Tongue (tissue), 2 donors: ENCODE results near the gene MYH11. TPM values are rescaled to one million over a fixed set of nuclear protein-coding genes. Genes with fewer than 3 reads are reported as not detected.
"Not testable (repeated sequence)": the region's sequence is repeated elsewhere in the genome, so short reads cannot be mapped to it uniquely, and the experiment has no call there.

Experiments used
- DNase-seq: peaks from one replicate; pipeline ENCODE4 v3.0.0-alpha.2; 2015
- total RNA-seq: library from RNA; depleted of rRNA; stranded (reverse); fragments of >200 nt; gene quantifications from one replicate; pipeline ENCODE4 v1.2.3, GENCODE V29; 2014

MYH11 gene
- total RNA-seq, 1 donor from 2014 or later = 33.7 TPM

DNA sequence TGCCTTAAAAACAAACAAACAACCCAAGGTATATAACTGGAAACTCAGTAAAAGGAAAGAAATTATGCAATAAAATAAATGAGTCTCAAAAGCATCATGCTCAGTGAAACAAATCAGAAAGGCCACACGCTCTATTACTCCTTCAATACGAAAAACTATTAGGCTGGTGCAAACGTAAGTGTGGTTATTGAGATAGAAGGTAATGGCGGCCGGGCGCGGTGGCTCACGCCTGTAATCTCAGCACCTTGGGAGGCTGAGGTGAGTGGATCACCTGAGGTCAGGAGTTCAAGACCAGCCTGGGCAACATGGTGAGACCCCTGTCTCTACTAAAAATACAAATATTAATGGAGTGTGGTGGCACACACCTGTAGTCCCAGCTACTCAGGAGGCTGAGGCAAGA lies 17.6 kb downstream of the MYH11 start:
- not testable (repeated sequence) for DNase-seq

DNA sequence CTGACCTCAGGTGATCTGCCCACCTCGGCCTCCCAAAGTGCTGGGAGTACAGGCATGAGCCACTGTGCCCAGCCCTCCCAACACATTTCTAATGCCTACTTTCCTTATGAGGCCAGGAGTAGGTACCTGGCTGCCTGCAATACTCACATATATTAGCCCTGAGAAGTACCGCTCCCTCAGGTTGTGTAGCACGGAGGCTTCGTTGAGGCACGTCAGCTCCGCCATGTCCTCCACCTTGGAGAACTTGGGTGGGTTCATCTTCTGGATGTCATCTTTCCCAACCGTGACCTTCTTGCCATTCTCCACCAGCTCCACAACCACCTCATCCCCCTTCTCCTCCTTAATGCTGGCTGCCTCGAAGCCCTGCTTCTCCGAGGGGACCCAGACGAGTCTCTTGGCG lies 19.1 kb downstream of the MYH11 start:
- no peak for DNase-seq

DNA sequence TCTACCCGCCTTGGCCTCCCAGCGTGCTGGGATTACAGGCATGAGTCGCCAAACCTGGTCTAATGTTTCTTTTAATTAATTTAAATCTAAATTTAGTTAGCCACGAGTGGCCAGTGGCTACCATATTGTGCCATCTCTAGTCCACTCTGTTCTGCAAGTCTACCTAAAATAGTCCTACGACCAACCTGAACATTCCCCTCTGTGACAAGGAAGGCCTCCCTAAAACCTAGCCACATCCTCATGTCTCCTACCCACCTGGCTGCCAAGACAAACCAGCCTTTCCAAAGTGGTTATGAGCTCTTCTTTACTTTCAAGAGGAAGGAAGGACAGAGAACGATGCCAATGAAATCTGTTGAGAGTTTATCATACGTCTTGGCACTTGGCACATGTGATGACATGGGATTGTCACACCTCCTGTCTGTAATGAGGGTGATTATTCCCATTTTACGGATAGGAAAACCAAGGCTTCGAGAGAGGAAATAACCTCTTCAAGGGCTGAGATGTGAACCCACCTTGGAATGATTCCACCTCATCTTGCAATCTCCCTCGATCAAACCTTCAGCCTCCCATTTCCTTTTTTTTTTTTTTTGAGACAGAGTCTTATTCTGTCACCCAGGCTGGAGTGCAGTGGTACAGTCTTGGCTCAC lies 19.7 kb downstream of the MYH11 start:
- no peak for DNase-seq

DNA sequence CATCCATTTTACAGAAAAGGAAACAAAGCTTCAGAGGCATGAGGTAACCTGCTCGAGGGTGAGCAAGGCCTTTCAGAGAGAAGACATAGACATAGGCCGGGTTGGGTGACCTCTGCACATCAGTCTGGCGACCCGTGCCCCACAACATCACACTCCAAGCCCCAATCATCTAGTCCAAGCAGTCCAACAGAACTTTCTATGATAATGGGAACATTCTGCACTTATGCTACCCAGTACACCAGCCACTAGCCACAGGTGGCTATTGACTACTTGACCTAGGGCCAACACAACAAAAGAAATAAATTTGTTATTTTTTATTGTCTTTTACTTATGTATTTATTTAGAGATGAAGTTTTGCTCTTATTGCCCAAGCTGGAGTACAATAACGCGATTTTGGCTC lies 20.8 kb downstream of the MYH11 start:
- no peak for DNase-seq

DNA sequence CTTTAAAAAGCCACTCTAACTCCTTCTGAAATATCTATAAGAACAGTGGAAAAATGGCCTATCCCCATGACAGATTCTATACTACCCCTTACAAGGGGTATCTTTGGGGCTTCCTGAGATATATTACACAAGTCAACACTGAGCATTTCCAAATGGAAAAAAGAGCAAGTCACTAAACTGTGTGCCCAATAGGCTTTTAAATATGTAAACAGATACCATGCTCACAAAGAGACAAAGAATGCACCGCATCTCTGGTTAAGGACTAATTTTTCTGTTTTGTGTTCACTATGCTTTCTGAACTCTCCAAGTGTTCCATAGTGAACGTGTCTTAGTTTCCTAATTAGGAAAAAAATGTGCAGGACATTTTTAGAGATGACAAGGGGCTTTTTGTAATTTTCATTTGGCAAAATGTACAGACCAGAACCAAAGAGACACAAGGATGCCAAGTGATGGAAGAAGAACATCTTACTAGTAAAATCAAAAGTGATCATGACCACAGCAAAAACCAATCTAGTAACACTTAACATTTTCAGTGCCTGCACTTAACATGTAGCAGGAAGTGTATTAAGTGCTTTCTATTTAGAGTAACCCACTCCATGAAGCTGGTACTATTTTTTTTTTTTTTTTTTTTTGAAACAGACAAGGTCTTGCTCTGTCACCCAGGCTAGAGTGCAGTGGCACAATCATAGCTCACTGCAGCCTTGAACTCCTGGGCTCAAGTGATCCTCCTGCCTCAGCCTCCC lies 21.5 kb downstream of the MYH11 start:
- no peak for DNase-seq

DNA sequence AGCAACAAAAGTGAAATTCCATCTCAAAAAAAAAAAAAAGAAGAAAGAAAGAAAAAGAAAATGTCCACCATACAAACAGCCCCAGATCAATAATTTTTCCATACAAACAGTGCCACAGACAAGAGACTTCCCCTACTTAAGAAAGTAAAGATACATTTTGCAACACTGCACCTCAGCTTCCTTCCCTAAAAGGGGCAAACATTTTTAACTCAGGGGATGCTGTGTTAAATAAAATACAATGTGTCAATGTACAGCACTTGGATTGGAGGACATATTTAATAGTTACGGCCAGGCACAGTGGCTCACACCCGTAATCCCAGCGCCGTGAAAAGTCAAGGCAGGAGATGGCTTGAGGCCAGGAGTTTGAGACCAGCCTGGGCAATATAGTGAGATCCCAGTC lies 22.3 kb downstream of the MYH11 start:
- DNase-seq = no peak

DNA sequence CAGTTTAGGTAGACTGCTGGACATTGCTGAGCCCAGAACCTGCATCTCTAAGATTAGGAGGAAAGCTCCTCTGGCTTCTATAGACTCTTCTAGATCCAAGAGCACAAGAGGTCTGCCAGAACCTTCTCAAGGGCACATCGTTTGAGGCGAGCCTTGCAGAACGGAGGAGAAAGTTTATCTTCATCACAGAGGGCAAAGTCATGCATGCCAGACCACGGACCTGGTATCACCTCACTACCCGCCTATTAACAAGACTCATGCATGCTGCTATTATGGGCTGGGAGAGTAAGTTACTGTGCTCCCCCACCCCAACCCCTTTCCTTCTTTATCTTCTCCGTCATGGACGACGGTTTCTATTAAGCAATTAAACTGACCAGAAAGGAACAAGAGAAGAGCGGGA lies 23.3 kb downstream of the MYH11 start:
- DNase-seq = no peak

DNA sequence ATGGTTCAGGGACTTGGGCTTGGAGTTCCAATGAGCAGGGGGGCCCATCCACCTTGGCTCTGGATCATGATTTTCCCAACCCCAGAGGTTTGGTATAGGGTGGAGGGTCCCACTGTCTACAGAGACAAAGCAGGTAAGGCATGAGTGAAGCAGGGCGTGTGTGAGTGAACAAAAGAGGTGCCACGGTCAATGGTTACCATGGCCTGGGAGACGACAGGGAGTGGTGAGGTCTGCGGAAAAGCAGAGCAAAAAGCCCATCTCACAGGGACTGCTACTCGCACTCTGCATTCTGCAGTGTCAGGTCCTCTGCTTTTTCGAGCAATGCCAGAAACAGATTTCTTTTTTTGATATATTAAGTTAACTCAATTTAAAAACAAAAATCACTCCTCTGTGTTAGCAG lies 24.6 kb downstream of the MYH11 start:
- DNase-seq = no peak

DNA sequence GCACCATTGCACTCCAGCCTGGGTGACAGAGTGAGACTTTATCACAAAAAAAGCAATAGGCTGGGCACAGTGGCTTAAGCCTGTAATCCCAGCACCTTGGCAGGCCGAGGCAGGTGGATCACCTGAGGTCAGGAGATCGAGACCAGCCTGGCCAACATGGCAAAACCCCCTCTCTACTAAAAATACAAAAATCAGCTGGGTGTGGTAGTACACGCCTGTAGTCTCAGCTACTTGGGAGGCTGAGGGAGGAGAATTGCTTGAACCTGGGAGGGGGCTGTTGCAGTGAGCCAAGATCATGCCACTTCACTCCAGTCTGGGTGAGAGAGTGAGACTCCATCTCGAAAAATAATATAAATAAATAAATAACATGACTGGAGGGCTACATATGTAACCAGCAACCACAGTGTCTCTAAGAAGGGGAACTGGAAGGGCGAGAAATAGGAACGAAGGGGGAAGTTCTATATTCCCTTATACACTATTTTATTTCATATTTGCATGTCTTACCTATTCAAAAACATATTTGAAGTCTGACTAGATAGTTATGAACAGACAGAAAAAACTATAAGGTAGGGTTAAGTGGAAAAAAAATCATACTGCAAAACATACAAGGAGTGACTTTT lies 25.9 kb downstream of the MYH11 start:
- no peak for DNase-seq

DNA sequence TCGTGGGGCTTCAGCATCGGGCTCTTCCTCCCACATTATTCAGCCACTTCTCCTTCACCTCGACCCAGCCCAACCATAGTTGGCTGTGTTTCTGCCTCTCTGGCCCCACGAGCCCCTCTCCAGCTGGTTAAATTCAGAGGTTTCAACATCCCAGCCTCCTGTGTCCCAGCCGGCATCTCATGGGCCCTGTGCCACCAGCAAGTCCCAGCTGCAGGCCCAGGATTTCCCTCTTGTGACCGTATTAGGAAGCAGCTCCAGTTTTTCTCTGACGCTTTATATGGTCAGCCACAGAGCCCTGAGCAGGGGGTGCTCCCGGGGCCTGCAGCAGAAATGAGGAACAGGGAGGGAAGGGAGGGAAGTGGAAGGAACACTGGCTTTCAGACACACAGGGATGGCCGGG lies 27.4 kb downstream of the MYH11 start:
- peak; percentile 45 for DNase-seq

DNA sequence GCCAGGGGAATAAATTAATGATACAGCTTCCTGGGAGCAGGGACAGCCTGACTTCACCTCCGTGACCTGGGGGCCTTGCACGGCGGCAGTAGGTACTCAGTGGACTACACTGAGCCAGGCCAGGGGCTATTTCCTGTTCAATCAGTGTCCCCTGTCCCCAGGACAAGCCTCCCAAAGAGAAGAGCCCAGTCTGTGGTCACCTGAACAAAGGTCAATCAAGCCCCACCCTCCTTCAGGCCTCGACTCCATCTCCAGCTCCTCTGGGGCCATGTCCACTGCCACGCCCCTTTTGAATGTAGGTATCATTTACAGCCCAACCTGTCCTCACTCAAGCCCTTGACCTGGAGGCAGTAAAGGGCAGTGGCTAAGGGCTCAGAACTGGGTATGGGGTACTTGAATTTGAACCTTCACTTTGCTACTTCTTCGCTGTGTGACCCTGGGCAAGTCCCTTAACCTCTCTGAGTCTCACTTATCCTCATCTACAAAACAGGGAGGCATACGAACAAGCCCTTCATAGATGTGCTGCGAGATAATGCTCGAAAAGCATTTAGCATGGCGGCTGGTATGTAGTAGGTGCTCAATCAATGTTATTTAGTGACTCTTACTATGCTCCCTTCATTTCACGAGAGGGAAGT lies 29.0 kb downstream of the MYH11 start:
- DNase-seq = no peak

DNA sequence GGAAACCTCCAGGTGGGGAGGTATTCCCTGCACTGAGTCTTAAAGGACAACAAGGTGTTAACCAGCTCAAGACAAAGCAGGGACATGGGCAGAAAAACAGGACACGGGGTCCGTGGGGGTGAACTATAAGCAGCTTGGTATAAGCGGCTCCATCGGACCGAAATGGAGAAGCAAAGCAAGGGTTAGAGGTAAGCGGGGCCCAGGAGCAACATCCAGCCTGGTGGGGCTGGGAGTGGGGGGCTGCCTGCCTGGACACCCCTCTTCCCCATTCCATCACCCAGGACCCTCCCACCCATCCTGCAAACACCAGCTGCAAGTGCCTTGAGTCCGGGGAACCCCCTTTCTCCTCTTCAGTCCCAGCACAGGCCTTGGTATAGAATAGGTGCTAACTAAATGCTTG lies 29.5 kb downstream of the MYH11 start:
- no peak for DNase-seq

DNA sequence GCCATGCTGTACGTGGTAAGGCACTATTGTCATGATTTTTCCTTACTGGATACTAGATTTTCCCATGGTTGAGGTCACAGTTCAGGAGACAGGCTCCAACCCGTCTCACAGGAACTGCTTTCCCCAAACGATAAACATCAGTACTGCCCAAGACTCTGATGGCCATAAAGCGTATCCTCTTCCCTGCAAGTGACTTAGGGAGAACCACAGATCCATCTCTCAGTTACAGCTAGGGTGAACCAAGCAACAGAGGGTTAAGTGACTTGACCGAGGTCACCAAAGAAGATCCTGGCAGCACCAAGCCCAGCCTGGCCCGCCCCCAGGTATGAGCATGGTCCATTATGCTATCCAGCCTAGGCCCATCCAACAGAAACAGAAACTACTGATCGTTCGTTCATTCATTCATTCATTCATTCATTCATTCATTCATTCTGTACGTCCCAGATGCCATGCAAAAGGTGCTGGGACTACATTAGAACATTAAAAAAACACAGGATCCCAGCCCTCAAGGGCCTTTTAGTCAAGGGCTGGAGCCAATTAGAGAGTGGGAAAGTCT lies 31.0 kb downstream of the MYH11 start:
- no peak for DNase-seq

DNA sequence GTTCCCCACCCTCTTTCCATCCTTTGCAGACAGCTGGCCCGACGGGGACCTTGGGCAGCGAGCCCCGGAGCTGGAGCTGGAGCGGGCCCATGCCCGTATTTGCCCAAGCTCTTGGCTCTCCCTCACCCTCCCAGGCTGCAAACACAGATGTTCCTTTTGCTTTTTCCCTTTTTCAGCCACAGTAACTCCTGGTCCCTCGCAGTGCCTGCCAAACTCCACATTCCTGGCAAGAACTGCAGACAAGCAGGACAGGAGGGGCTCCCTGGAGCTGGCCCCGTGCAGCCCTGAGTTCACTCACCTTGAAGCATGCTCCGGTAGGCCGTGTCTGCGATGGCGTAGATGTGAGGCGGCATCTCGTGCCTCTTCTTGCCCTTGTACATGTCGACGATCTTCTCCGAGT lies 33.9 kb downstream of the MYH11 start:
- DNase-seq = peak; percentile 61

DNA sequence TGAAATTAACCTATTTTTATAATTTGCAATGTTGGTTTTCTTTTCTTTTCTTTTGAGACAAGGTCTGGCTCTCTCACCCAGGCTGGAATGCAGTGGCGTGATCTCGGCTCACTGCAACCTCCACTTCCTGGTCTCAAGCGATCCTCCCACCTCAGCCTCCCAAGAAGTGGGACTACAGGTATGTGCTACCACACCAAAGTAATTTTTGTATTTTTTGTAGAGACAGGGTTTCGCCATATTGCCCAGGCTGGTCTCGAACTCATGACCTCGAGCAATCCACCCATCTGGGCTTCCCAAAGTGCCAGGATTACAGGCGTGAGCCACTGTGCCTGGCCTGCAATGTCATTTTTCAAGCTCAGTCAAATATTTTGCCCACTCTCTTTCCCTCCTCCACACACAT lies 36.0 kb downstream of the MYH11 start:
- DNase-seq = no peak

DNA sequence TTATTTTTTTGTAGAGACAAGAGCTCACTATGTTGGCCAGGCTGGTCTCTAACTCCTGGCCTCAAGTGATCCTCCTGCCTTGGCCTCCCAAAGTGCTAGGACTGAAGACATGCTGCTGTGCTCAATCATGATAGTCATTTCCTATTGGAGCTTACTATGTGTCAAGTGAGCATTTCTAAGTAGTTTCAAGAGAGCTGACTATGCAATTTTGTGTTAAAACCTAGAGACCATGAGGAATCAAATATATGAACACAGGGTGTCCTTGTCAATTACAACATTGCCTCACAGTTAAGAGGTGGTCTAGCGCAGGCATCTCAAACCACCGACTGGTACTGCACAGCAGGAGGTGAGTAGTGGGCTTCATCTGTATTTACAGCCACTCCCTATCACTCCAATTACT lies 37.8 kb downstream of the MYH11 start:
- DNase-seq = no peak

DNA sequence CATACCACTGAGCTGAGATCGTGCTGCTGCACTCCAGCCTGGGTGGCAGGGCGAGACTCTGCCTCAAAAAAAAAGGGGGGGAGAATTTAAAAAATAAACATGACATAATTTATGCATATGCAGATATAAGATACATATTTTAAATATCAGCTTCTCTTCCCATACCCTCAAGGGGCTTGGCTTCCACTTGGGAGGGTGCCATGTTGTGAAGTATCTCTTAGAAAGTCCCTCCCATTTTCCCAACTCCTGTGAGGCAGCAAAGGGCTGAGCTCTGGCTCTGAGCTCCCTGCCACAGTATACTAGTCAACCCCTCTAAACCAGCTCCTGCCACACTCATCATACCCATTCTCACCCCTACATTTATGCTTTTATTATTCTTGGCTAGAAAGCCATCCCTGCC lies 39.4 kb downstream of the MYH11 start:
- no peak for DNase-seq

DNA sequence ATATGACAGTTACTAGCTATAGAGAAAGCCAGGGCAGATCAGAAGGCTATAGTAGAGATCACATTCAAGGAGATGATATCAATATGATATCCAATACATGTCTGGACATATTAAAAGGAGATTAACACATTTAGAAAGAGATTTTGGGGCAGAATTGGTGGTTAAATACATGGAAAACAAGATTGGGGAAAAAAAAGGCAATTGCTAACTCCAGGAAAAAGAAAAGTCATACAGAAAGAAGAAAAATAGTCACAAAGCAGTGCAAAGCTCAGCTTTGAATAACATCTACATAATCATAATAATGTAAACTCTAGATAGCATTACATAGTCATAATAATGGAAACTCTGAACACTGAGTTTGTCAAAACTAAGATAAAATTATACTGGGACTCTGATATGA lies 40.6 kb downstream of the MYH11 start:
- DNase-seq = no peak

DNA sequence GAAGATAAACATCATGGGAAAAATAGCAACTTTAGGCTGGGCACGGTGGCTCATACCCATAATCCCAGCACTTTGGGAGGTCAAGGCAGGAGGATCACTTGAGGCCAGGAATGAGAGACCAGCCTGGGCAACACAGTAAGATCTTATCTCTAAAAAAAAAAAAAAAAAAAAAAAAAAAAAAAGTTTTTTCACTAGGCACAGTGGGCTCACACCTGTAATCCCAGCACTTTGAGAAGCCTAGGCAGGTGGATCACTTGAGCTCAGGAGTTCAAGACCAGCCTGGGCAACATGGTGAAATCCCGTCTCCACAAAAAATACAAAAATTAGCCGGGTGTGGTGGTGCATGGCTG lies 44.5 kb downstream of the MYH11 start:
- DNase-seq = not testable (repeated sequence)

DNA sequence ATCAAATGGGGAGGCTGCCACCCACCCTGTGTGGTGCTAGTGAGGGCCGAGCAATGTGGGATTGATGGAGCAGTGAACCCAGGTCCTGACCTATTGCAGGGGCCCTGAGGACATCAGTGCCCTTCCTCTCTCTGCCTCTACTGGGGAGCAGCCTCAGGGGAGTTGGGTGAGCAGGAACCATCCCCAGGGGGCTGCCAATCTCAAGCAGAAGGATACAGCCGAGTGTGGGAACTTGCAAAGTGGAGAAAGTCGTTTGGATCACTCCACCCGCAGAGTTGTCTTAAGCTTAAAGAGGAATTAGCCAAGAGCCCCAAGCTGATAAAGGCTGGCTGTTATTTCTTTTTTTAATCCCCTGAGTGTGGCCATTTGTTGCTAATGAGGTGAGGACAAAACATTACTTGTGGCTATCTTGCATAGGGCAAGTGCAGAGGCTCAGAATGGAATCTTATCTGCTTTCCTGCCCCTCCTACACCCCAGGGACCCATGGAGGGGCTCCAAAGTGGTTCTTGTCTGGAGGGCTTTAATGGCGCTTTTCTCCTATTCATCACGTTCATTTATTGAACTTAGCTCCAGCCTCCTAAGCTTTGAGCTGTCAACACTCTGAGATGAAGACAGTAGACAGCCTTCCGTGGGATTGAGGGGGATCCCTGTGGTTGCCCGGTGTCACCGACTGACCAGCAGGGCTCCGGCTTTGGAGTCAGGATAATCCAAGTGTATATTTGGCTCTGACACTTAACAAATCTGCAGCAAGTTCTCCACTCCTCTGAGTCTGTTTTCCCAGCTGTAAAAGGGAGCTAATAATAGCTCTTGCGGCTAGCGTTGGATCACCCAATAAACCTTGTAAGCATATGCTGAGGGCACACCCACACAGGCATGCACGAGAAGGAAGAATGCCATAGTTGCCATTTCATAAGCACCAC lies 45.1 kb downstream of the MYH11 start:
- DNase-seq = peak; percentile 61

DNA sequence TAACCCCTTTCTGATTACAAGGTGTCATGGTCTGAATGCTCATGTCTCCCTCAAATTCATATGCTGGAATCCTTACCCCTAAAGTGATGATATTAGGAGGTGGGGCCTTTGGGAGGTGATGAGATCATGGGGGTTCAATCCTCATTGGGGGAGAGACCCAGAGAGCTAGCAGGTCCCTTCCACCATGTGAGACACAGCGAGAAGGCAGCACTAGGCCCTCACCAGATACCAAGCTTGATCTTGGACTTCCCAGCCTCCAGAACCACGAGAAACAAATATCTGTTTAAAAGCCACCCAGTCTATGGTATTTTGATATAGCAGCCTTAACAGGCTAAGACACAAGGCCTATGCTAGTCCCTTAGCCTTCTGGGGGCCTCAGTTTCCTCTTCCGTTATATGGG lies 45.9 kb downstream of the MYH11 start:
- DNase-seq = no peak

DNA sequence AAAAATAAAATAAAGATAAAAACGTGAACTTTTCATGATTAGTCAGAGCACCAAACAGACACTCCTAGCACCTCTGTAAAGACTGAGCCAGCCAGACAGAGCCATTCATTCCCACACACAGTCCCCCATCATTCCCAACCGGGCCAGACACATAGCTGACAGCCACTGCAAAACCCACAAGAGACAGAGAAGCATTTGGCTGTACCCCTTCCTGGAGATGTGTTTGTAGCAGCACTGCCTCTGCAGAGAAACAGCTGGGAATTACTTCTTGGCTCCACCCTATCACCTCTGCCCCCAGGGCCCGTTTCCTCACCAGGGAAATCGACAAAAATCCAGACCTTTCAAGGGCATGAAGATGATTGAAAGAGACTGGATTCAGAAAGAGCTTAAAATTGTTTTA lies 46.4 kb downstream of the MYH11 start:
- DNase-seq = no peak
